Activated effector memory CD4-positive, alpha-beta T cell treated with anti-CD3 and anti-CD28 coated beads, Interleukin-2, amount 50 U/mL, for 16 hours (primary cell): Measurements from ENCODE around the gene CELA2B.

Experiments
- DNase-seq: peaks from one replicate; pipeline ENCODE4 v3.0.0-alpha.2; 2020

Gene CELA2B

DNA sequence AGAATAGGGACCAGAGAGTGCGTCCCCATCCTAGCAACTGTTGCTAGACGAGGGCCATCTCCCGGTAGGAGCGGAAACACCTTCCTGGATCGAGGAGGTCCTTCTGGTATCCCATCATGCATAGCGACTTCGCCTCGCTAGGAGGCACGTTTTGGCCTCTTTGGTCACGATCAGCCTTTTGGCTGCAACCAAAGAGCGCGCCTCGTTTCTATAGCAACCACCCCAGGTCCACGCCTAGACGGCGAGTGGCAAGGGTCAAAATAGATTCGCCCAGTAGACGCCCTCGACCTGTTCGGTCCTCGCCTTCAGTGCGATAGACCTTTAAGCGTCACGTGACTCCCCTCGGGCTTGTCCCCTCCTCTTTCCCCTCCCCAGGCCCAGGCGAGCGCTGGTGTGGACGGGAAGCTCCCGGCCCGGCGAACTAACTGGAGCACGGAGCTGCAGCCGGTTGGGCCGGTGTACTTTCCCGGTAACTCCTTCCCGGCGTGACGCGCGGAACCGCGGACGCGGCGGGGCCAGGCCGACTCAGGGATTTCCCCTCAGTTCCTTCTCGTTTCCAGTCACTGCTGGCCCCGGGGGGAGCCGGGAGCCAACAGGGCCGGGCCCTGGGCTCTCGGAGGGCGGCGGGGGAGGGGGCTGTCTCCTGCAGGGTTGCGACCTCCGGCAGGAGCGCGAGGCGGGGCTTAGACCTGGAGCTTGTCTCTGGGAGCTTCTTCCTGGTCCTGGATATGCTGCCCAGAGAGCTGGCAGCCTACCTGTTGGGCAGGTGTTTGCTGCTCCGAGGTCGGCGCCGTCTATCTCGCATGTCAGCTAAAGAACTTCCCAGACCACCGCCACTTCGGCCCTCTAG is 50.8 kb downstream of the CELA2B start, which contains the start of gene DNAJC16:
Gene DNAJC16 (plus strand): TSS at position 359 of the 850 bp plus-strand sequence. CDS start 2,258 bp downstream, outside the sequence.
- DNase-seq, result peak; percentile 98

DNA sequence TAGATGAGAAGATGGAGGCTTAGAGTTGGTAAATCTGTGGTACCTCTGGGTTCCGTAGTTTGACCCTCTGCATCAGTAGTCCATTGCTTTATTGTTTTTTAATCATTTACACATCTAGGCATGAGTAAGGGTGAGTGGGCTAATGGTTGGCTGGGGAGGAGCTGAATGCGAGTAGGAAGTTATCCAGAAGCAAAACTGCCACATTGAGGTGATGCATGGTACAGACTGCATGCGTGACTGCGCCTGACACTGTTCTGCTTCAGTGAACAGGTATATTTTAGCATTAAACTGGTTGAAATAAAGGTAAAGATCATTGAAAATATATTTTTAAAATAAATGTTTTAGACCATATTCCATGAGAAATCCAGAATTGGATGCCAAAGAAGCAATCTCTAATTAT is 55.1 kb downstream of the CELA2B start:
- DNase-seq, result no peak

DNA sequence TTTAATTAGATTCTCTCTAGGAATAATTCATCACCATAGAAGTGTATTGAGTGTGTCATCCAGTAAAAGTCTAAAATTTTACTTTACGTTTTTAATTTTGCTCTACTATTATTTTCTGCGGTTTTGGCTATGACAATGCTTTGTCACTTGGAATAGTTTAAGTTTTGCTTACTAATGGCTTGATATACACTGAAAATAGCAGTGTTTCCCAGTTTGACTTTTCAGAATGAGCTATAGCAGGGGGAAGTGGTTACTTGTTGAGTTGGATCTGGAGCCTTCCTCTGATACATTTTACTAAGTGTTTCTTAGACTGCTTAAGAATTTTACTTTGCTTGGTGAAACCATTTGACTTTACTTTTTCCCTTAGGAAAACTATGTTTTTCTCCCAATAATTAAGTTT is 55.8 kb downstream of the CELA2B start:
- no peak for DNase-seq

DNA sequence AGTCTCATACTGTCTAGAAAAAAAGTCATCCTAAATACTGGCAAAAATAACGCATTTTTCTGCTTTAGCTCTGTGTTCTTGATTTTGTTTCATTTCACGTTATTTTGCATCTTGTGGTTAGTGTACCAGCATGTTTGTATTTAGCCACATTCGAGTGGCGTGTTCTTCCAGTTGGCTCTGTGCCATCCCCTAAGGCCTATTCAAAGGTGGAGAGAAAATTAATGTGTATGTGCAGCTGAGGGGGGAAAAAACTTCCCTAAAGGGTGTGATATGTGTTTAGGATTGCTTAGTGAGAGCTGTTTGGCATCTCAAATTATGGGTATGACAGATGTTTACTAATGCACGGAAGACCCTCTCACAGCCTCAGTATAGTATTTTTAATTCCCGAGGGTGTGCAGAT is 62.9 kb downstream of the CELA2B start:
- no peak for DNase-seq

DNA sequence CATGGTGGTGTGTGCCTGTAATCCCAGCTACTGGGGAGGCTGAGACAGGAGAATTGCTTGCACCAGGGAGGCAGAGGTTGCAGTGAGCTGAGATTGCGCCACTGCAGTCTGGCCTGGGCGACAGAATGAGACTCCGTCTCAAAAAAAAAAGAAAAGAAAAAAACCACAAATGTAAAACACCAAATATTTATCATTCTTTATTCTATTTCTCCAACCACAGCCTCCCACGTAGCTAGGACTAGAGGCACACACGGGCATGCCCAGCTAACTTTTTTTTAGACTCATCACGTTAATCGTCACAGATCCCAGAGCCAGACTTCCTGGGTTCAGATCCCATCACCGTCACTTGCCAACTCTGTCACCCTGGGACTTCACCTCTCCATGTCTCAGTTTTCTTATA is 64.3 kb downstream of the CELA2B start:
- no peak for DNase-seq
